Measurements from ENCODE around the gene HEXIM2. TPM values are rescaled to one million over a fixed set of nuclear protein-coding genes. Genes with fewer than 3 reads are reported as not detected.

Gene HEXIM2, protein sequence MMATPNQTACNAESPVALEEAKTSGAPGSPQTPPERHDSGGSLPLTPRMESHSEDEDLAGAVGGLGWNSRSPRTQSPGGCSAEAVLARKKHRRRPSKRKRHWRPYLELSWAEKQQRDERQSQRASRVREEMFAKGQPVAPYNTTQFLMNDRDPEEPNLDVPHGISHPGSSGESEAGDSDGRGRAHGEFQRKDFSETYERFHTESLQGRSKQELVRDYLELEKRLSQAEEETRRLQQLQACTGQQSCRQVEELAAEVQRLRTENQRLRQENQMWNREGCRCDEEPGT
- total RNA-seq = 3.3 and 3.9 TPM in 2 replicates

DNA sequence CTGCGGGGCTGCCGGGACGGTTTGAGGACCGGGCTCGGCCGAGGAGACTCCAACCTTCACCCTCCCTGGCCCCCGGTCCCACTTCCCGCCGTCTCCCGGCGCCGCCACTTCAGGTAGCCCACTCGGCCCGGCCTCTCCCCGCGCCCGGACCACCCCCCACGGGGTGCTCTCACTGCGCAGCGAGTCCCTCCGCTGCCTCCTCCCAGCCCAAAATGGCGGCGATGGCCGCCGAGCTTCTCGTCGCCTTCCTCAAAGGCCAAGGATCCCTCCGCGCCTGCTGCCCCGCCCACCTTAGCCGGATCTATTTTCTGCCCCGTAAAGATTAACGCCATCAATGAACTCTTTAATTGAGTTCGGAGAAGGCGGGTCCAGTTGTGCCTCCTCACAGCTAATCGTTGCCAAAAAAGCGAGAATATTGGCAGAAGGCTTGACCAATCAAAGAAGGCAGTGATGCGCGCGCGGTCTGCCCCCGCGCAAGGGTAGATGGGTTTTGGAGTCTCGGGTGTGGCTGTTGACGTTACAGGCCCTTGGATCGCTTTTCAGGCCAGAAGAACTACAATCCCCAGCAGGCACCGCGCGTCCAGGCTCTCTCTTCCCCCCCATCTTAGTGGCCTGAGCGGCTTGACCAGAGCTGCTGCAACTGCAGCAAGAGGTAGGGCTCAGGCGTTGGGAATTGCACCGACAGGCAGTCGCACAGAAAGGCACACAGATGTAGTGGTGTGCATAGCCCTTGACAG is at the start of gene HEXIM2:
Gene HEXIM2, plus strand, starts transcription at position 588 of the 737 bp plus-strand sequence. CDS start 919 bp downstream, outside the sequence.

DNA sequence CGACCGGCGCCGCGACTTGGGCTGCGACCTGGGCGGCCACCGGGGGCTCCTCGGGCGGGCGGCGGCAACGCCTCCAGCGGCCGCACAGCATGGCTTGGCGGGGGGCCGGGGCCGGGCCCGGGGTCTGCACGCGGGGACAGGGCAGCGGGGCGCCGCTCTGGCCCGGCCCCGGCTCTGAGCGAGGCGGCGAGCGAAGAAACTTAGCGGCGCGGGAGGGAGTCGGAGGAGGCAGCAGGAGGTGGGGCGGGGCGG is 29.4 kb upstream of the HEXIM2 start, which contains the start of gene PLCD3:
Gene PLCD3, minus strand, starts transcription at position 196 of the 252 bp plus-strand sequence. Its CDS starts 105 bp downstream, at position 91.

DNA sequence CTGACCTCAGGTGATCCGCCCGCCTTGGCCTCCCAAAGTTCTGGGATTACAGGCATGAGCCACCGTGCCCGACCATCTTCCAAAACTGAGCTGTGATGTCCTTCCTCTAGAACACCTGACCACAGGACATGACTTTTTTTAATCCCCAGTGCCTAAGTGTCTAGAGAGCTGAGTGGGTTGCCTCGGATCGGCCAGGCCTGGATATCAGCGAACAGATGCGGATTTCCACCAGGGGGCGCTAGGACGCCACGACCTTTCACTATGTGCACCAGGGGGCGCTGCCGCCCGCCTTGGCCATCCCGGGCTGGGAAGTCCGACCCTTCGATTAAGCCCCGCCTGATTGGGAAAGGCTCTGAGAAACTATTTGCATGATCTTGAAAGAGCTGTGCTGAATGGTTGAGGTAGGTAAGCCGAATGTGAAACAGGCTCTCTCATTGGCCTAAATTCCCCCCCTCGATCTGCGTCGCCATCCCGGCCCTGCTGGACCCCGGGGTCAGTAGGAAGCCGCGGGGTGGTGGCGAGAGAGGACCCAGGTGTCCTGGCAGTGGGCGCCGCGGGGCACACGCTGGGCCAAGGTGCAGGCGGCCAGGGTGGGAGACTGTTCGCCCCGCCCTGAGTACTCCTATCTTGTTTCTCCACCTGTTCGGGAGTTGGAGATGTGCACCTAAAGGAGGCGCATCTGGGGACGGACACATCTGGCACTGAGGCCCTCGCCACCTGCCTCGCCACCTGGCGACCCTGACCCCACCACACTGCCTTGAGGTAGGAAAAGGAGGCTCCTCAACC is 26.3 kb upstream of the HEXIM2 start, which contains the start of gene ACBD4:
Gene ACBD4, plus strand, starts transcription at position 496 of the 786 bp plus-strand sequence. CDS start 458 bp downstream, outside the sequence.

DNA sequence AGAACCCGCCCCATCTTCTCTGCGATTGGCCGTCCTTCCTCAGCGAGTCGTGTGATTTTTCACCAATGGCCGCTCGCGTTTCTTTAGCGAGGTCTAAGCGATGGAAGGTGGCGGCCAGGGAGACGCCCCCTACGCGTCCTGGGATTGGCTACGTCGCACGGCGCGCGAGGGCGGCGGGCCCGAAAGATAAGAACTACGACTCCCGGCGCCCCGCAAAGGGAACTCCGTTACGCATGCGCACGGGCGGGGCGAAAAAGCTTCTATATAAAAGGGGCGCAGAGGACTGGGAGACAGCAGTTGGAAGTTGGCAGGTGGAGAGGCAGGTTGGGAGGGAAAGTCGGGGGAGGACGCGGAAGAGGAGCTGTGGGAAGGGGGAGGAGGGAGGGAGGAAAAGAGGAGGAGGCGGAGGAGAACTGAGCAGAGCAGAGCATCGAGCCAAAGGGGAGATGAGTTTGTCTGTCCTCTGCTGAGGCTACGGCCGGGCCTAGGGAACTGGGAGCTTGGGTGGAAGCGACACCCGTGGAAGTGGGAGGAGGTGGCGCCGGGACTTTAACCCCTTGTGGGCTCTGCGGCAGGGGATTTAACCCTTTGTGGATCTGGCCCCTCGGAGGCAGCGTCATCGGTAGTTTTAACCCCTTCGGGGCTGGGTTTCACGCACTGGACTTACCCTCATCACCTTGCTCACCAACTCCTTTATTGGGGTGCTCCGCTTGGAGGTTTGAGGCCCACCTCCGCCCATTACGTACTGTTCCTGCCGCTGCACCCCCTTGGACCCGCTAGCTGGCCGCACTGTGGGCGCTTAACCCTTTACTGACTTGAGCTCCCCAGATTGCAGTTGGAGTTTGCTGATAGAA is 13.3 kb upstream of the HEXIM2 start, which contains the start of gene HEXIM1:
Gene HEXIM1, plus strand, starts transcription at position 293 of the 854 bp plus-strand sequence. CDS start 716 bp downstream, outside the sequence.

Other genes starting within 250 kb of the HEXIM2 start
- gene GFAP, start 246.4 kb upstream of the HEXIM2 start, total RNA-seq = not detected in 2 replicates
- 0.33 and 0.34 TPM in 2 replicates for gene KIF18B, start 214.1 kb upstream of the HEXIM2 start, total RNA-seq
- gene C1QL1, start 193.6 kb upstream of the HEXIM2 start, total RNA-seq = not detected in 2 replicates
- gene DCAKD, start 110.2 kb upstream of the HEXIM2 start, total RNA-seq = 18.6 and 26.2 TPM in 2 replicates
- gene NMT1, start 100.6 kb upstream of the HEXIM2 start, total RNA-seq = 43.7 and 60.3 TPM in 2 replicates
- 5.5 and 9.0 TPM in 2 replicates for gene PLCD3, start 29.4 kb upstream of the HEXIM2 start, total RNA-seq
- gene ACBD4, start 26.2 kb upstream of the HEXIM2 start, total RNA-seq = 2.8 and 4.2 TPM in 2 replicates
- 5.2 and 5.8 TPM in 2 replicates for gene HEXIM1, start 13.4 kb upstream of the HEXIM2 start, total RNA-seq
- gene FMNL1, start 60.0 kb downstream of the HEXIM2 start, total RNA-seq = 0.98 and 2.1 TPM in 2 replicates
- gene SPATA32, start 100.2 kb downstream of the HEXIM2 start, total RNA-seq = under 0.01 TPM in 1 of 2 replicates, not detected in the other
- 1.6 and 1.7 TPM in 2 replicates for gene MAP3K14, start 155.1 kb downstream of the HEXIM2 start, total RNA-seq

Measured in dermis lymphatic vessel endothelial cell (primary cell).